Thyroid gland (tissue), 4 donors: Measurements from ENCODE around the gene UGT8.
"Not testable (repeated sequence)": the region's sequence is repeated elsewhere in the genome, so short reads cannot be mapped to it uniquely, and the experiment has no call there.

Experiments used
- CTCF ChIP-seq, 6 experiments: fragments of 200-600 bp in 3 of 6; fragments of 450-650 bp in 3 of 6; sonication (generic) in 3 of 6; IDR thresholded peaks; one replicate each; pipeline ENCODE4 v1.5.1; 2016 to 2019; ENCODE audit warnings: antibody characterized with exemption in 6 of 6, mild to moderate bottlenecking in 2 of 6, inconsistent platforms in 1 of 6, moderate library complexity in 1 of 6
- POLR2A ChIP-seq, 2 donors: fragments of 450-650 bp; IDR thresholded peaks; one replicate each; pipeline ENCODE4 v1.6.1; 2017; ENCODE audit warnings: antibody characterized with exemption in 2 of 2, mild to moderate bottlenecking in 2 of 2, moderate library complexity in 1 of 2

GRCh38 chr4:114616036-114616435, 17.4 kb downstream of the UGT8 start:
- not testable (repeated sequence) for TF ChIP-seq CTCF, POLR2A (IDR thresholded peaks at IDR 0.05)
